Epithelial cell of esophagus (primary cell): Measurements from ENCODE around the gene RABAC1.

Experiments used
- DNase-seq: peaks from one replicate; pipeline ENCODE4 v3.0.0; 2010; ENCODE audit warnings: low read depth
- H3K4me3 ChIP-seq: 2 replicates; pipeline ENCODE4 v1.5.1; 2011; ENCODE audit warnings: mild to moderate bottlenecking, low read length, control low read depth
- CTCF ChIP-seq: IDR thresholded peaks from 2 replicates; pipeline ENCODE4 v1.5.1; 2011; ENCODE audit warnings: low read depth, mild to moderate bottlenecking, low read length, control low read depth, inconsistent platforms; ENCODE audit not compliant: insufficient read depth; ENCODE audit errors: missing control alignments

RABAC1 gene

GRCh38 chr19:41906916-41907680 is 52.0 kb downstream of the RABAC1 start:
- no peak for DNase-seq
- TF ChIP-seq CTCF: no peak
- H3K4me3 ChIP-seq: no peak overlapping the region
